Keratinocyte (primary cell): ENCODE results near the gene SLCO3A1. TPM values are rescaled to one million over a fixed set of nuclear protein-coding genes. Genes with fewer than 3 reads are reported as not detected.
A peak's percentile ranks its signal among the peaks of the same experiment; 100 is the strongest.

Experiments used
- DNase-seq: peaks from one replicate; pipeline ENCODE4 v3.0.0-alpha.2; 2011; ENCODE audit warnings: low read depth, missing footprints, low spot score
- FAIRE-seq: peaks from 2 replicates; lab custom pipeline; 2011; peaks lifted over from hg19 to GRCh38; lab: Jason Lieb, UNC
- H2AFZ ChIP-seq: 2 replicates; pipeline ENCODE4 v1.6.0; 2012; ENCODE audit warnings: low read length, control low read depth, inconsistent platforms; ENCODE audit not compliant: control insufficient read depth
- H3K27ac ChIP-seq: 2 replicates; pipeline ENCODE4 v1.5.1; 2011; ENCODE audit warnings: low read length; ENCODE audit not compliant: control insufficient read depth, insufficient read depth
- H3K27me3 ChIP-seq: 3 replicates; pipeline ENCODE4 v1.6.0; 2011; ENCODE audit warnings: low read length; ENCODE audit not compliant: control insufficient read depth, insufficient read depth; ENCODE audit errors: extremely low read depth
- H3K36me3 ChIP-seq, 2 experiments: 2 replicates in 1 of 2; 3 replicates in 1 of 2; pipeline ENCODE4 v1.5.1; 2011; ENCODE audit warnings: low read length in 2 of 2, mild to moderate bottlenecking in 1 of 2; ENCODE audit not compliant: control insufficient read depth in 2 of 2, insufficient read depth in 2 of 2; ENCODE audit errors: extremely low read depth in 1 of 2
- H3K4me1 ChIP-seq: 3 replicates; pipeline ENCODE4 v1.5.1; 2011; ENCODE audit warnings: low read length; ENCODE audit not compliant: control insufficient read depth, insufficient read depth; ENCODE audit errors: extremely low read depth
- H3K4me2 ChIP-seq: 3 replicates; pipeline ENCODE4 v1.6.0; 2011; ENCODE audit warnings: low read depth, low read length; ENCODE audit not compliant: control insufficient read depth, insufficient read depth; ENCODE audit errors: extremely low read depth
- H3K4me3 ChIP-seq, 3 experiments: fragments of 200-600 bp in 1 of 3; sonication (generic) in 1 of 3; 2 replicates in 2 of 3; 3 replicates in 1 of 3; pipeline ENCODE4 v1.5.1; 2011 to 2016; ENCODE audit warnings: low read length in 3 of 3, mild to moderate bottlenecking in 3 of 3, control low read depth in 2 of 3, inconsistent platforms in 1 of 3, low read depth in 1 of 3, mixed read lengths in 1 of 3, mixed run types in 1 of 3, moderate library complexity in 1 of 3; ENCODE audit not compliant: control insufficient read depth in 2 of 3, insufficient read depth in 2 of 3; ENCODE audit errors: extremely low read depth in 1 of 3
- H3K79me2 ChIP-seq: 2 replicates; pipeline ENCODE4 v1.6.0; 2012; ENCODE audit warnings: low read length; ENCODE audit not compliant: control insufficient read depth, insufficient read depth
- H3K9ac ChIP-seq: 3 replicates; pipeline ENCODE4 v1.6.0; 2011; ENCODE audit warnings: low read length; ENCODE audit not compliant: control insufficient read depth, insufficient read depth; ENCODE audit errors: extremely low read depth
- H3K9me1 ChIP-seq: 3 replicates; pipeline ENCODE4 v1.6.0; 2011; ENCODE audit warnings: low read length; ENCODE audit not compliant: control insufficient read depth, insufficient read depth; ENCODE audit errors: extremely low read depth
- H3K9me3 ChIP-seq: 2 replicates; pipeline ENCODE4 v1.5.1; 2012; ENCODE audit warnings: low read depth, low read length; ENCODE audit not compliant: control insufficient read depth
- H4K20me1 ChIP-seq: 3 replicates; pipeline ENCODE4 v1.6.0; 2011; ENCODE audit warnings: low read length; ENCODE audit not compliant: control insufficient read depth, insufficient read depth; ENCODE audit errors: extremely low read depth
- CTCF ChIP-seq, 3 experiments: IDR thresholded peaks in 1 of 3; conservative IDR thresholded peaks in 1 of 3; optimal IDR thresholded peaks in 1 of 3; 2 replicates in 2 of 3; 3 replicates in 1 of 3; pipeline versions ENCODE3 to v1.5.1; 2011; ENCODE audit warnings: low read length in 3 of 3, mild to moderate bottlenecking in 3 of 3, moderate library complexity in 2 of 3, control low read depth in 1 of 3, inconsistent platforms in 1 of 3; ENCODE audit not compliant: insufficient read depth in 2 of 3; ENCODE audit errors: extremely low read depth in 1 of 3
- EZH2 ChIP-seq: IDR thresholded peaks from one replicate; pipeline ENCODE4 v1.6.1; 2012; ENCODE audit warnings: inconsistent platforms, mild to moderate bottlenecking, low read length, moderate library complexity
- dilution Hi-C: fragments of 300-500 bp; cut with MboI; formaldehyde crosslinking; loops from one replicate; pipeline ENCODE4 v1.7.0; 2020; ENCODE audit warnings: low sequenced_read_pairs; ENCODE audit not compliant: extremely low pct_ligation_motif_present
- polyA plus RNA-seq, 5 experiments: library from polyadenylated mRNA; depleted of rRNA in 3 of 5; stranded (reverse) in 3 of 5; stranded (forward) in 1 of 5; unstranded in 1 of 5; fragments of >200 nt; gene quantifications; 1 replicate in 1 of 5; 2 replicates in 3 of 5; 3 replicates in 1 of 5; pipeline versions ENCODE4 v1.2.1 to v1.2.3, GENCODE V29; 2011 to 2012; ENCODE audit warnings: missing spikeins in 2 of 5, low read depth in 1 of 5, low replicate concordance in 1 of 5

Gene SLCO3A1
- polyA plus RNA-seq, 1 donor (not counting 4 experiments of a cell fraction or from before 2014, with no cell fraction given): 21.3 TPM

GRCh38 chr15:91885714-91886270 lies 32.3 kb downstream of the SLCO3A1 start:
- H4K20me1 ChIP-seq: no peaks in the 10 kb centered on the region

GRCh38 chr15:91886878-91887277 lies 33.4 kb downstream of the SLCO3A1 start:
- dilution Hi-C loops: no loop called here
- H3K4me2 ChIP-seq: no peak overlapping the region
- H3K9me3 ChIP-seq: no peaks in the 10 kb centered on the region
- no peak overlapping the region for H2AFZ ChIP-seq
- H3K4me3 ChIP-seq: no peak overlapping the region
- H3K27ac ChIP-seq: no peak overlapping the region
- H4K20me1 ChIP-seq: no peaks in the 10 kb centered on the region
- H3K4me1 ChIP-seq: peaks cover 26% of the 10 kb centered on the region
- FAIRE-seq: no peak
- no peaks in the 10 kb centered on the region for H3K27me3 ChIP-seq
- DNase-seq: no peak
- H3K9me1 ChIP-seq: no peaks in the 10 kb centered on the region
- H3K9ac ChIP-seq: no peak overlapping the region
- H3K36me3 ChIP-seq: no peaks in the 10 kb centered on the region
- peaks cover 29% of the 10 kb centered on the region for H3K79me2 ChIP-seq
- TF ChIP-seq CTCF (optimal IDR thresholded peaks at IDR 0.05 in 1 of 3, IDR thresholded peaks at IDR 0.05 in 1 of 3, conservative IDR thresholded peaks at IDR 0.05 in 1 of 3; ENCODE audit: extremely low read depth in 1 of 3, insufficient read depth in 2 of 3, low read length in 3 of 3) (no peak), EZH2 (no peak)

More at GRCh38 chr15:91885714-91886270, 32.3 kb downstream of the SLCO3A1 start:
- H3K79me2 ChIP-seq: peaks cover 28% of the 10 kb centered on the region
- H3K4me1 ChIP-seq: peaks cover 18% of the 10 kb centered on the region
- no peaks in the 10 kb centered on the region for H3K9me1 ChIP-seq
- peak; percentile 5 to 49 (median 19) for TF ChIP-seq CTCF (optimal IDR thresholded peaks at IDR 0.05 in 1 of 3, IDR thresholded peaks at IDR 0.05 in 1 of 3, conservative IDR thresholded peaks at IDR 0.05 in 1 of 3; ENCODE audit: extremely low read depth in 1 of 3, insufficient read depth in 2 of 3, low read length in 3 of 3)
- TF ChIP-seq EZH2: no peak
- H3K4me2 ChIP-seq: no peak overlapping the region
- no peak overlapping the region for H3K27ac ChIP-seq
- H2AFZ ChIP-seq: no peak overlapping the region
- no peak for DNase-seq
- dilution Hi-C loops: no loop called here
- no peaks in the 10 kb centered on the region for H3K9me3 ChIP-seq
- H3K4me3 ChIP-seq: no peak overlapping the region
- no peaks in the 10 kb centered on the region for H3K36me3 ChIP-seq
- no peaks in the 10 kb centered on the region for H3K27me3 ChIP-seq
- FAIRE-seq: no peak
- no peak overlapping the region for H3K9ac ChIP-seq
